Measurements from ENCODE around the gene NLRC3.

The NLRC3 gene

DNA sequence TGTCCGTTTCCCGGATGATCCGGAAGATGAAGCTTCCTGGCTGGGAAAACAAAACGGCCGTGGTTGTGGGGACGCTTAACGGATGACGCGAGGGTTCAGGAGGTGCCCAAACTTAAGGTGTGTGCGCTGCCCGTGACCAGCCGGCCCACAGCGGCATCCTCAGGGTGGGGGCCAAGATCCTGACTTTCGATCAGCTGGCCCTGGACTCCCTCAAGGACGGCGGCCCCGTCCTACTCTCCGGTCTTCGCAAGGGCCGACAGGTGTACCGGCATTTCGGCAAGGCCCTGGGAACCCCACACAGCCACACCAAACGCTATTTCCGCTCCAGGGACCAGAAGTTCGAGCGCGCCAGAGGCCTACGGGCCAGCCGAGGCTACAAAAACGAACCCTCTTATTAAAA lies 80.8 kb downstream of the NLRC3 start:
- no peaks in the 10 kb centered on the region for H3K27me3 ChIP-seq (ENCODE audit: control insufficient read depth, insufficient read depth, low read length)
- no peak overlapping the region for H3K4me3 ChIP-seq (ENCODE audit: low read length)
- H3K4me1 ChIP-seq (ENCODE audit: control insufficient read depth, insufficient read depth, low read length) = no peaks in the 10 kb centered on the region
- H3K9ac ChIP-seq (ENCODE audit: low read length) = no peak overlapping the region
- no peaks in the 10 kb centered on the region for H3K36me3 ChIP-seq (ENCODE audit: control insufficient read depth, insufficient read depth, low read length)
- no peaks in the 10 kb centered on the region for H3K9me3 ChIP-seq (ENCODE audit: control insufficient read depth, low read length)

DNA sequence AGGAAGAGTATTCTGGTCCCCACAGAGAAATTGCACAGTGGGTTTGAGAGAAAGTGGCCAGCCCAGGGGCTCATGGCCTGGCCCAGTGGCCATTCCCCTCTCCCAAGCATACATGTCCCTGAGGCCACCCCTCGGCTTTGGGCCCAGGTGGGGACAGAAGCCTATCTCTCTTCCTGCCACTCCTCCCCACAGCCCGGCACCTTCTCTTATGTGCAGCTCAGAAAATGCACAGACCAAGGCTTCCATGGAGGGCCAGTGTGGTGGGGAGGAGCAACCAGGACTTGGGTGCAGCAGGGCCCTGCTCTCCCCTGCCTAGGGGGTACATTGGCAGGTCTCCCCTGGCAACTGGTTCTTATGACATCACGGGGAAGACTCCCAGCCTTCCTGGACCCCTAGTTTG lies 82.0 kb downstream of the NLRC3 start, which contains the start of gene C16orf90:
C16orf90 (minus strand) TSS at position 314 of the 400 bp plus-strand sequence; CDS start at position 246, 68 bp downstream.
- no peaks in the 10 kb centered on the region for H3K27me3 ChIP-seq (ENCODE audit: control insufficient read depth, insufficient read depth, low read length)
- no peaks in the 10 kb centered on the region for H3K4me1 ChIP-seq (ENCODE audit: control insufficient read depth, insufficient read depth, low read length)
- H3K9me3 ChIP-seq (ENCODE audit: control insufficient read depth, low read length) = no peaks in the 10 kb centered on the region
- no peaks in the 10 kb centered on the region for H3K36me3 ChIP-seq (ENCODE audit: control insufficient read depth, insufficient read depth, low read length)
- H3K4me3 ChIP-seq (ENCODE audit: low read length) = no peak within 1 kb of the TSS
- no peak within 1 kb of the TSS for H3K9ac ChIP-seq (ENCODE audit: low read length)

DNA sequence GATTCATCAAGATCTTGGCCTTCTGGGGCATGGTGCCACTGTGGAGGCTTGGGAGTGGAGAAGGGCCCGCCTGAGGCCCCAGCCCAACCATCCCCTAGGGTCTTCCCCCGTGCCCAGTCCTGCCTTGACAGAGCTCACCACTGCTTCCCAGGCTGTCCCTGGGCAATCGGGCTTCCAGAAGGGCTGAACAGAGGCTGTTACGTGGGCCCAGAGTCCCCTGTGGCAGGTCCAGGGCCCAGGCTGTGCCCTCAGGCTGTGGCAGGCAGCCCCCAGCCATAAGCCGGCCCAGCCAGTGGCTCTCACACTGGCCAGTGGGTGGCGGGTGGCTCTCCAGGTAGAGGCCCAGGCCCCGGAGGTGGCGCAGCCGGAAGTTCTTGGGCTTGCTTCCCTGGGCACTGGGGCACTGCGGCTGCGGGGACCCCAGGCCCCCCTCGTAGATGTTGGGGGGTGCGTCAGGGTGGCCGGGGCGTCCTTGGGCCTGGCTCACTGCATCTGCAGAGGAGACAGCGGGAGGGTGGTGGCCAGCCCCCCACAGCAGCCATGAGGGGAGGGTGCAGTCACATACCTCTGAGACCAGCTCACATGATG lies 82.7 kb downstream of the NLRC3 start:
- Histone ChIP-seq H3K27me3 (ENCODE audit: control insufficient read depth, insufficient read depth, low read length) (no peaks in the 10 kb centered on the region), H3K4me1 (ENCODE audit: control insufficient read depth, insufficient read depth, low read length) (no peaks in the 10 kb centered on the region), H3K4me3 (ENCODE audit: low read length) (no peak overlapping the region), H3K9me3 (ENCODE audit: control insufficient read depth, low read length) (no peaks in the 10 kb centered on the region), H3K36me3 (ENCODE audit: control insufficient read depth, insufficient read depth, low read length) (no peaks in the 10 kb centered on the region), H3K9ac (ENCODE audit: low read length) (no peak overlapping the region)

DNA sequence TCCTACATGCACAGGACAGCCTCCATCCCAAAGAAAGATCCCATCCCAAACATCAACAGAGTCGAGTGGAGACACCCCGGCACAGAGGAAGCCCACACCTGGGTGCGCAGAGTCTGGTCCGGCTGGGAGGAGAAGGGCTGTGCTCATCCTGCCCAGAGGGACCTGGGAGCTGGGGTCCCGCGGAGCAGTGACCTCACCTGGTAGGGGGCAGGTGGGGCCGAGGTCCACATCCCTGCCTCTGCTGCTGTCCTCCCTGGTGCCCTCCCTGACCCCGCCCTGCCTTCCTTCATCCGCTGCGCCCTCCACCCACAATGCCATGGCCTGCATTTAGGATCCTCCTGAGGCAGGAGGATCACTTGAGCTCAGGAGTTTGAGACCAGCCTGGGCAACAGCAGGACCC lies 84.8 kb downstream of the NLRC3 start:
- no peaks in the 10 kb centered on the region for H3K9me3 ChIP-seq (ENCODE audit: control insufficient read depth, low read length)
- no peaks in the 10 kb centered on the region for H3K4me1 ChIP-seq (ENCODE audit: control insufficient read depth, insufficient read depth, low read length)
- no peak overlapping the region for H3K4me3 ChIP-seq (ENCODE audit: low read length)
- no peaks in the 10 kb centered on the region for H3K27me3 ChIP-seq (ENCODE audit: control insufficient read depth, insufficient read depth, low read length)
- H3K36me3 ChIP-seq (ENCODE audit: control insufficient read depth, insufficient read depth, low read length) = no peaks in the 10 kb centered on the region
- H3K9ac ChIP-seq (ENCODE audit: low read length) = no peak overlapping the region

DNA sequence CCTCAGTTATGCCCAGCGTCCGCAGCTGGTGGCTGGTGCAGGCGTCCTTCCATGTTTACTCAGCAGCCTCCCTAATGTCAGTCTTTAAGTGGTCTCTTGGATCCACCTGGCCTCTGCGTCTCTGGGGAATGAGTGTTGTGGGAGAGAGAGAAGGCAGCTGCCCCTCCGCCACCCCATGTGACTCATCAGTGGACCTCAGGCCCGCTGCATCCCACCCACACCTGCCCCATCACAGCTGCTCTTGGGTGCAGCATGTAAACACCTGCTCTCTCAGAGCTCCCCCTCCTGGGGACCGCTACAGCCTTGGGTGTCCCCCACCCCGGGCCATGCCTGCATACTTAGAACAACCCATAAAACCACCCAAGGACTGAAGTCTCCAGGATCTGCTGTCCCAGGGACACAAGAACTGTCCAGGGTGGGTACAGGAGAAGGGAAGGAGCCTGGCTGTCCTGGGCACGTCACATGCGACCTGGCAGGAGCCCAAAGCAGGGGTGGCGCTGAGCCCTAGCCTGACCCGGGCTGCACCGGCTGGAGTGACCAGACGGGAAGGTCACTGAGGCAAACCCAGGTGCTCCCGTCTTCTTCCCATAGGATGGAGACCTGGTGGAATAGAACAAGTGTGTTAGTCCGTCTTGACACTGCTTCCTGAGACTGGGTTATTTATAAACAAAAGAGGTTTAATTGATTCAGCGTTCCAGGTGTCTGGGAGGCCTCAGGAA lies 86.1 kb downstream of the NLRC3 start:
- Histone ChIP-seq H3K9me3 (ENCODE audit: control insufficient read depth, low read length) (no peaks in the 10 kb centered on the region), H3K4me1 (ENCODE audit: control insufficient read depth, insufficient read depth, low read length) (no peaks in the 10 kb centered on the region), H3K9ac (ENCODE audit: low read length) (no peak overlapping the region), H3K36me3 (ENCODE audit: control insufficient read depth, insufficient read depth, low read length) (no peaks in the 10 kb centered on the region), H3K27me3 (ENCODE audit: control insufficient read depth, insufficient read depth, low read length) (no peaks in the 10 kb centered on the region), H3K4me3 (ENCODE audit: low read length) (no peak overlapping the region)

All from mucosa of stomach (tissue), 1 donor.